ENCODE results near the gene SERF2. TPM values are rescaled to one million over a fixed set of nuclear protein-coding genes. Genes with fewer than 3 reads are reported as not detected.
A peak's percentile ranks its signal among the peaks of the same experiment; 100 is the strongest.
"Not testable (repeated sequence)": the region's sequence is repeated elsewhere in the genome, so short reads cannot be mapped to it uniquely, and the experiment has no call there.

Gene SERF2
- total RNA-seq, result 656 TPM

DNA sequence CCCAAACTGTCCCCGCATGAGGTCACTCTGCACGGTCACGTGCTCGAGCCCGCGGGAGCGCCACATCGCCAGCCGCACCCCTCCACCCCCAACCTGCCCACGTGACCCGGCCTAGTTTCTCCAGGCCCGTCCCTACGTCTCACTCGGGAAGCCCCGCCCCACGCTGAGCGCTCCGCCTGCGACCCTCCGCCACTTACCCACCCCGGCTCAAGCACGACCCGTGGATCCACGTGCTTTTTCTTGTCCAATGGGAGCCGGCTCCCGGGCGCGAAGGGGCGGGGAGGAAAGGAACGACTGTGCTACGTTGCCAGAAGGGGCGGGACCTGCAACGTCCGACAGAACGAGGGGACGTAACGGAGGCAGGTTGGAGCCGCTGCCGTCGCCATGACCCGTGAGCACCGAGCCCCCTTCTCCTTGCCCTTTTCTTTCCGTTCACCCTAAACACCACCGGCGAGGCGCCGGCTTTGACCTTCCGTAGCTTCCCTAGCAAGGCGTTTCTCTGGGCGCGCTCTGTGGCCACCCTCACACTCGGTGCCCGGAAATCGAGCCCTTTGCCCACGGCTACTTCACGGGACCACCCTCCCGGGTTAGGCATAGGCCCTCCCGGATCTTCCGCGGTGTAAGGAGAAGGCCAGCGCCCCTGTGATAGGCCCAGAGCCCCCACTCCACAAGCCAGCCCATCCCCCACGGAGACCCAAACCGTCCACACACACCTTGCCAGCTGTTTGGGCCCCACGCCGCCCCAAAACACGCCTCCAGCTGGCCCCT is at the start of gene SERF2:
Gene SERF2, plus strand, starts transcription at position 328 of the 768 bp plus-strand sequence. Its CDS starts 57 bp downstream, at position 385.
- DNase-seq (ENCODE audit: low spot score) (peak; percentile 100), ATAC-seq (peak; percentile 98)
- intact Hi-C loops (cut with DNase I), result no loop called here

DNA sequence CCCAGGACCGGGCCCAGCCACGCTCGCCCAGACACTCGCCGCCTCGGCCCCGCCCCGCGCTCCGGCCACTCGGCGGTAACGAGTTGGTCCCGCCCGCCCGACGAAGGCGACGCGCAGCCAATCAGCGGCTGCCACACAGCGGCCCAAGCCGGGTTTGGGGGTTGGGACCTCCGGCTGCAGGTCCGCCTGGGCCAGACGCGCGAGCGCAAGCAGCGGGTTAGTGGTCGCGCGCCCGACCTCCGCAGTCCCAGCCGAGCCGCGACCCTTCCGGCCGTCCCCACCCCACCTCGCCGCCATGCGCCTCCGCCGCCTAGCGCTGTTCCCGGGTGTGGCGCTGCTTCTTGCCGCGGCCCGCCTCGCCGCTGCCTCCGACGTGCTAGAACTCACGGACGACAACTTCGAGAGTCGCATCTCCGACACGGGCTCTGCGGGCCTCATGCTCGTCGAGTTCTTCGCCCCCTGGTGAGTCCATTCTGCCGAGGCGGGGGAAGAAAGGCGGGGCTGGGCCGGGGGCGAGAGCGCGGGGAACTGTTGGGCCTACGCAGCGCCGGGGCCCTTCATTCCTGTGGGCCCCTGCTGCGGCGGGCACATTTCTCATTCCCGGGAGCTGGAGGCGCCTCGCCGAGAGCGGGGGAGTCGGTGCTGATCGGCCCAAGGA is 45.7 kb upstream of the SERF2 start, which contains the start of gene PDIA3:
Gene PDIA3, plus strand, starts transcription at position 194 of the 658 bp plus-strand sequence. Its CDS starts 102 bp downstream, at position 296.
- ATAC-seq (peak; percentile 98), DNase-seq (ENCODE audit: low spot score) (peak; percentile 96)
- intact Hi-C loops (cut with DNase I), result not testable (repeated sequence)

DNA sequence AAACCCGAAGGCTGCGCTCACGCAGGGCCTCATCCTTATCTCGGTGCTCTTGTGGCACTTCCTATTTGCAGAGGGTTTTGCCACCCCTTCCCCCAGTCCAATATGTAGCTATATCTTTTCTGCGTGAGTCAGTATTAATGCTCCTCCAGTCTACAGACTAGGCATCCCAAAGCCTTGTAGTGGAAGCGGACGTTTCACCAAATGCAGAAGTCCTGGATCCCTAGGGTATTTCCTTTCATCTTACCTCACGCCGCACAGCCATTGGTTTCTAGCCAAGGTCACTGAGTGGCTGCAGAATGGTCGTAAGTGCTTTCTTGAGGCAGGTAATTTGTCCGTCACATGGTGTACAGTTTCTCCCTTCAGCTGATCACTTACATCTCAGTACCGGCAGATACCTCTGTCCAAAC is 45.2 kb upstream of the SERF2 start:
- intact Hi-C loops (cut with DNase I); DNase-seq (ENCODE audit: low spot score): not testable (repeated sequence)
- ATAC-seq, result peak; percentile 27

DNA sequence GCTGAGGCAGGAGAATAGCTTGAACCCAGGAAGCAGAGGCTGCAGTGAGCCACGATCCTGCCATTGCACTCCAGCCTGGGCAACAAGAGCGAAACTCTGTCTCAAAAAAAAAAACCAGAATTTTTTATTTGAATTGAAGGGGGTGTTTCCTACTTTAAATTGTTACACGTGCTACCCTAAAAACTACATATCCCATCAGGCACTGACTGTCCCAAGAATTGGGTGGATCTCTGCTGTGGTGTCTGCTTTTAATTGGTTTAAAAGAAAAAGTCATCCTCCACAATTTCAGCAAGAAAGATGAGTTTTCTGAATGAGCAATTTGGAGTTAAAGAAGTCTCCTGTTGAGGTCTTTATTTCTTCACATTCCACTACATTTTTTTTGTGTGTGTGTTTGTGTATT is 43.7 kb upstream of the SERF2 start:
- intact Hi-C loops (cut with DNase I), result no loop called here
- no peak for DNase-seq (ENCODE audit: low spot score)
- ATAC-seq, result no peak

DNA sequence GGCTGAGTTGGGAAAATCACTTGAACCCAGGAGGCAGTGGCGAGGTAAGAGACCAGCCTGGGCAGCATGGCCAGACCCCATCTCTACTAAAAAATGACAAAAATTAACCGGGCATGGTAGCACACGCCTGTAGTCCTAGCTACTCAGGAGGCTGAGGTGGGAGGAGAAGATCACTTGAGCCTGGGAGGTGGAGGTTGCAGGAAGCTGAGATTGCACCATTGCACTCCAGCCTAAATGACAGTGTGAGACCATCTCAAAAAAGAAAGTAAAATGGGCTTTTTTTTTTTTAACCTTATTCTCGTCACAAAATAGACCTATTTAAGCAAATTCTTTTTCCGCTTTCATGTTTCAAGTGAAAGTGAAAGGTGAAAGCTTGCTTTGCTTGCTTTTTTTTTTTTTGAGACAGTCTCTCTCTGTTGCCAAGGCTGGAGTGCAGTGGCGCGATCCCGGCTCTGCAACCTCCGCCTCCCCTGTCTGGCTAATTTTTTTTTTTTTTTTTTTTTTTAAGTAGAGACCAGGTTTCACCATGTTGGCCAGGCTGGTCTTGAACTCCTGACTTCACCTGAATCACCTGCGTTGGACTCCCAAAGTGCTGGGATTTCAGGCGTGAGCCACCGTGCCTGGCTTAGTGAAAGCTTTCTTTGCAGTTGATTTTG is 42.3 kb upstream of the SERF2 start:
- intact Hi-C loops (cut with DNase I), result no loop called here
- no peak for ATAC-seq

DNA sequence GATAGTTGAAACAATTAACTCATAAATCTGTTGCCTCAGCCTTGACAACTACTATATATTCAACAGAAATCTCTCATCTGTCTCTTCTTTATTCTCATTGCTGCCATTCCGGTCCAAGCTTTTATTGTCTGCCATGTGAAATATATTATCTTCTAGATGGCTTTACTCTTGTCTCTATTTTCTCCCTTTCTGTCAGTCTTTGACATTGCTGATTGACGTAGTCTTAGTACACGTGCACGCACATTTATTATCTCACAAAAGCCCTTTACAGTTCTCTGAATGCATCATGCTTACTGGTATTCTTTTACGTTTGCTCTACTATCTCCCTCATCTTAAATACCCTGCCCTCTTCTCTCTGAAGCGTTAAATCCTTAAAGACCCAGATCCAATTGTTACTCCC is 40.2 kb upstream of the SERF2 start:
- intact Hi-C loops (cut with DNase I), result no loop called here
- ATAC-seq (no peak), DNase-seq (ENCODE audit: low spot score) (no peak)

More for the DNA sequence above, 42.3 kb upstream of the SERF2 start:
- DNase-seq (ENCODE audit: low spot score), result no peak

DNA sequence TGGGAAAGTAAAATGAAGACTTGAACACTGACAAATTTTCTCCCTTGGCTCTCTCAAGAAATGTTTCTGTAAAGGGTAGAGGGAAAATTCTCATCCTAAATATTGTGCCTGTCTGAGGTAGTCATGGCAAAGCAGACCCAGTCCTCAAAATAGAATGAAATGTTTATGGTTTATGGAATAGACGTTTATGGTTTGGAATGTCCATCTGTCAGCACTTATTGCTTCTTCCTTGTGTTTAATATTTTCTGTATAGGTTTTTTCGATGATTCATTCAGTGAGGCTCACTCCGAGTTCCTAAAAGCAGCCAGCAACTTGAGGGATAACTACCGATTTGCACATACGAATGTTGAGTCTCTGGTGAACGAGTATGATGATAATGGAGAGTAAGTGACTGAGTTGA is 29.3 kb upstream of the SERF2 start:
- no peak for DNase-seq (ENCODE audit: low spot score)
- no peak for ATAC-seq
- intact Hi-C loops (cut with DNase I), result no loop called here

DNA sequence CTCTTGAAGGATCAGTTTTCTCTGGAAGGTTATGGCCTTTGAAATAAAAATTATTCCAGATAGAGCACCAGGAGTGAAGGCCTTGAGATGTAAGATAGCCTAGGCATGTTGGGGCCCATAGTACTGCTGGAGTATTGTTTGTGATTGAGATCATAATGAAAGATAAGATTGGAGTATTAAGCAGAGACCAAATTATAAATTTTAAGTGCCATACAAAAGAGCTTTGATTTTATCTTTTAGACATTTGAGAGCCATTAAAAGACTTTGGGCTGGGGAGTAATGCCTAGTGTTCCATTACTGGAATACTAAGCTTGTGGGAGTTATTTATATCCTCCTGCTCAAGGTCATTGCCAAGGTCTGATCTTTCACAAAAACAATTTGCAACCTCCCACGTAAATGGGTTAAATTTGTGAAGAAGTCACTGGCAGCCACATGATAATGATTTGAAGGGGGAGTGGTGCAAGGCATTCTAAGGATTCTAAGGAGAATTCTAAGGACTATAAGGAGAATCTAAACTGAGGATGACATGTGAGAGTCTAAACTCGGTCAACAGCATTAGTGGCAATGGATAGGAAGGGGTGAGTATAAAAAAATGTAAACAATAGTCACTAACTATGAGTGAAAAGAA is 28.2 kb upstream of the SERF2 start:
- intact Hi-C loops (cut with DNase I), result no loop called here
- ATAC-seq, result no peak
- DNase-seq (ENCODE audit: low spot score), result no peak

DNA sequence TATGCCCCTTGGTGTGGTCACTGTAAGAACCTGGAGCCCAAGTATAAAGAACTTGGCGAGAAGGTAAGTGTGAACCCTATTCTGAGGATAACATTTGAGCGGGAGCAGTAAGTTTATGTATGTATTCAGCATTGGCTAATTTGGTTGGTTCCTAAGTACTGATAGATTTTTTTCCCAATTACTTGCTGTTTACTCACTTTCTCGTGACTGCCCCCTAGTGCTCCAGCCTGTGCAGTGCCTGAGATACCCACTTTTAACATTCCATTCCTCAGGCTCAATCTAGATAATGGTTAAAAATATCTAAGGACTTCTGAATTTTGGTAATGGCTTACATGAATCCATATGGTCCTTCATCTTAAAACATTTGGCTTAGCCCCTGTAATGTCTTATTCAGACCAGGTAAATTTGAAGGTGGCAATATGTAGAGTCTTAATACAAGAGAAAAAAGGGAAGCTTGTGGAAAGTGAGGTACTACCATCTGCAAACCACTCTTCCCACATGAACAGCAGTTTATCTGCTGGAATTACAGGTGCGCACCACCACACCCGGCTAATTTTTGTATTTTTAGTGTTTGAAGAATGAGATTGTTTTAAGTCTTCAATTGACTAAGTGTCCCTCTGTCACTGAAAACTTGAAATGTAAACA is 22.4 kb upstream of the SERF2 start:
- peak; percentile 62 for ATAC-seq
- no peak for DNase-seq (ENCODE audit: low spot score)
- intact Hi-C loops (cut with DNase I), result no loop called here

DNA sequence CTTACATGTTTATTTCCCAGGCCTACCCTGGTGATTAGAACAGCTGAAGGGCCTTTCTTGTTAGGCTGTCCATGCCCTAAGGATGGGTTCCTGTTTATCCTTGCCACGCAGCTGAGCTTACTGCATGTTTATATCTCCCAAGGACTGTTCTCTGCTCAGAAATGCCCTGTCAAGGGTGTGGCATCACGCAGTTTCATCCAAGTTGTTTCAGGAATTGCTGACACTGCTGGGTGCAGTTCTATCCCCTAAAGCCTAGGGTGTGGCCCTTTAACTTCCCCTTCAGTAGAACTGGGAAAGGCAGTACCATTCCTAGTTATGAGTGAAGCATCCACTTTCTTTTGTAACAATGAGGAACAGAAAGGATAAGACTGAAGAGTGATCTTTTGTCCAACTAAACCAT is 20.3 kb upstream of the SERF2 start:
- intact Hi-C loops (cut with DNase I), result no loop called here
- DNase-seq (ENCODE audit: low spot score) (no peak), ATAC-seq (peak; percentile 30)

DNA sequence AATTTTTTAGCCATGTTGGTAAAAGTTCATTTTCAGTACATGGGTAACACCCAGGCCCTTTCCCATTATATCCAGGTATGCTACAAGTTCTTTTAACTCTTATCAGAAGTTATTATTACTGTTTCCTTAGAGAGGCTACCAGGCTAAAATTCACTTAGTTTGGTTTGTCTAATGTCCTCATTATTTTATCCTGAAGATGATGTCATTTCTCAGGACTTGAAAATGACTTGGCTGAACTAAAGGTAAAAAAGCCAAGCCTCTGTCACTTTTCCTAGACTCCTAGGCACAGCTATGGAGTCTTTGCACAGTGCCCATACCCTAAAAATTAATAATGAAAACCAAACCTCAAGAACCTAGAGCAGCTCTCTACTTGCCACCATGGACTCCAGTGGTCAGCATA is 19.5 kb upstream of the SERF2 start:
- no peak for DNase-seq (ENCODE audit: low spot score)
- intact Hi-C loops (cut with DNase I), result no loop called here
- no peak for ATAC-seq

DNA sequence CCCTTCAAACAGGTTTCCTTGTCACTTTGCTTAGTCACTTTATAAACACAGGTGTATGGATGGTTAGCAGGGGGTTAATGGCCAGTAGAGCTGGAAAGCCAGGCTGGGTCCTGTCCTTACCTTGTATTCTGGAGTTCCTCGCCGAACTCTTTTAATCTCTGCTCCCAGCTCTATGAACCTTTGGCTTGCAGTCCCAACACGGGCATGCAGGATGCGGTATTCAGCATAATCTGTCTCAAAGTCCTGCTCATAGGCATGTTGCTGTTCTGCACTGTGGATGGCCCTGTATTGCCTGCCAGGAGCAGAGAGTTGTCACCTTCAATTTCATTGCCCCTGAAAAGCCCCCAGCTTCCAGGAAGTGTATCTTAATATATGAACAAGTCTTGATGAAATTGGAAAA is 18.1 kb upstream of the SERF2 start:
- ATAC-seq (no peak), DNase-seq (ENCODE audit: low spot score) (no peak)
- intact Hi-C loops (cut with DNase I), result no loop called here

DNA sequence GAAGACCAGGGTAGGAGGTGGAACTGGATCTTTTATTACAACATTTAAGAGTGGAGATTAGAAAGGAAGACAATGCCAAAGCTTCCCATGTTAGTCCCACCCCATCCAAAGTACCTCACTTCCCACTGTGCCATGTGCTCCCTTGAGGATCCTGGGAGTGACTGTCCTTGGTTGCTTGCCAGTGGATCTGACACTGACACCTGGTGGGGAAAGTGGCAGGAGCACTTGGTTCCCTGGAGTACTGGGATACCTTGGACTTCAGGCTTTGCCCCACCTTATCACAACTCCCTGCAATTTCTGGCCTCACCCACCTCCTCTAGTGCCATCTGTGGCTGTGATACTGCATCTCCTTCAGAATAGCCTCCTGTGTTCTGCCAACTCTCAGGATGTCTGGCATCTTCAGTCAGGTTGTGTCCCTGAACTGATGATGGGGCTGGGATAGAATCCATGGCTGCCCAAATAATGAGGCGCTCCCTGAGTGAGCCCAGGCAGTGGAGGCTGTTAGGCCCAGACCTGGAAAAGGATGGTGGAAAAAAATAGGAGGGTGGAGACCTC is 16.6 kb upstream of the SERF2 start:
- ATAC-seq (peak; percentile 1), DNase-seq (ENCODE audit: low spot score) (no peak)
- intact Hi-C loops (cut with DNase I), result no loop called here

DNA sequence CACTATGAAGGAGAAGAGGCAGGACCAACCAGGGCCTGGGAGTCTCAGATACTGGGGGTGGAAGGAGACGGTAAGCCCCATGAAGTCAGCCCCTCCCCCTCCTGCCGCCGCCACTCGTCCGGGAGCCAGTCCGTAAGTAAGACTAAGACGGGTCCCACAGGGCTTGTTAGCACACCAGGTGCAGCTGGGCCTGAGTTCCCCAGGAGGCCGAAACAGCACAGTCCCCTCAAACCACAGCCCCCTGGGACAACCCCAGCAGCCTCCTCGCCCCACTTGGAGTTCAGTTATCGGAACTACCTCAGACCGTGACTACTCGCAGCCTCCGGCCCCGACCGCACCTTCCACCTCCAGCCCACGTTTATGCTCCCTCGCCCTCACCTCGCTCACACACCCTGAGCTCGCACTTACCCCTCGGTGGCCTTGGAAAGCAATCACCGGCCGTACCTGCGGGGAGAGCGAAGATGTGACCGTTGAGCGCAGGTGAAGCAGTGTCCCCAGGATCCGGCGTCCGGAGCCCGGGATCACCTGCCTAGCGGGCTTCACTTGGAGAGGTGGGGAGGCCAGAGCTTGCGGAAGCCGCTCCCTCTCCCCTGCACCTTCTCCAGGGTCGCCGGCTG is 15.9 kb upstream of the SERF2 start:
- ATAC-seq (peak; percentile 25), DNase-seq (ENCODE audit: low spot score) (no peak)
- intact Hi-C loops (cut with DNase I), result no loop called here

DNA sequence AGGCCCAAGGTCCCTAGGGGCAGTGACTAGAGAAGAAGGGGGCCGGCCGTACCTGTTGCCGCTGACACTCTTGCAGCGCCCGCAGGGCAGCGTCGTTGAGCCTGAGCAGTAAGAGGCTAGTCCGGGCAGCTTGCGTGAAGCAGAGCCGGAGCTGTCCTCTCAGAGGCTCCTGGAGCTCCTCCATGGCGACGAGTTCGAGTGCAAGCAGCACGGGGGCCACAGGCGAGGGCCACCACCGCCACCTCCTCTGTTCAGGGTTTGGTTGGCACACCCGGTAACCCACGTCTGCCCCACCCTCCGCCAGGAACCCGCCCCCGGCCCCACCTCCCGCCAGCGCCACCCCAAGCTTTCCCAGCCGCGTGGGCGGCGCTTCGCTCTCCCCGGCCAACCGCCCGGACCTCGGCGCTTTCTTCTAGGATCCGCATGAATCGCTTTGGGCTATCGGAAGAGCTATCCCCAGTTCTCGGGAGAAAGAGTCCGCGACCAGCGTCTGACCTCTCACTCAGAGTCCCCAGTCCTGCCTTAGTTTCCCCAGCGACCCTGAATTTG is 15.3 kb upstream of the SERF2 start, which contains the start of gene ELL3:
Gene ELL3, minus strand, starts transcription at position 249 of the 549 bp plus-strand sequence. Its CDS starts 65 bp downstream, at position 184.
- intact Hi-C loops (cut with DNase I), result no loop called here
- DNase-seq (ENCODE audit: low spot score) (peak; percentile 87), ATAC-seq (peak; percentile 90)

DNA sequence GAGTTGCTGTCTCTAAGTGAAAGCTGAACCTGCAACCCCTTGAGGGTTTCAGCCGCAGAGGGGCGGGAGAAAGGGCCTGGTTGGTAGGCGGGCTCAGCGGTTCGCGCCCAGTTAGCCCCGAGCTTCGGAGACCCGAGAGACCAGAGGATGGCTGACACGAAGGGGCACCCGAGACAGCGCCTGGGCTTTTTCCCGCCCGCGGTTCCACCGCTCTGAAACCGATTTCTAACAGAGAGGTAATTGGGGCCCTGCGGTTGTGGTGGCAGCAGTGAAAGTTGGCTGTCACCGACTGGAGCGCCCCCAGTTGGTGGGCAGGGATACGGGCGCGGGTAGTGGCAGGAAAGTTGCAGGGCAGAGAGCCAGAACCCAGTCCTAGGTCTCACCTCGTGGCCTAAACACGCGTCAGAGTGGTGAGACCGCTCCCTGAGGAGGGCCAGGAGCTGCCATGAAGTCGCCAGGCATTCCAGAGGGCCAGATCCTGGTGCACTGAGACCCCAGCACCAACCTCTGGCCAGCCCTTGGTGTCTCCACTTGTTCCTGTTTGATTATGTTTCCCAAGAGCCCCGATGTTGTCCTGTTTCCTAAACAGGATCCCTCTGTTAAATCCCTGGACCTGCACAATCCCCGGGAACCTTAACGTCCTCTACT is 14.7 kb upstream of the SERF2 start:
- DNase-seq (ENCODE audit: low spot score), result peak; percentile 88
- intact Hi-C loops (cut with DNase I), result no loop called here

DNA sequence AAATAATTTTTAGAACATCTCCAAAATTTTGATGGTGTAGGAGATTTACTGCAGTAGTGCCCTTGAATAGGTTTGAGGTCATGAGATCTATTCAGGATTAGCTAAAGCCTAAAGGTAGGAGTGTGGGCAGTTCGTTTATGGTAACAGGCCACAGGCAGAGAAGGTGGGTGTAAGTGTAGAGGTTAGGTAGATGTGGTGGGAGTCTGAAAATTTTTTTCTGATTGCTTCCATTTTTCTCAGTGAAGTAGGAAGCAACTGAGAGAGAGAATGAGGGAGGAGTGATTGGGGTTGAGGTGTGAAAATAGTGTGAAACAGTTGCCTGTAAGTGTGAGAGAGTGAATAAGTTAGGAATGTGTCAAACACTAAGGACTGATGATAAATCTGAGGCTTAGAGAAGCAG is 13.1 kb upstream of the SERF2 start:
- intact Hi-C loops (cut with DNase I), result no loop called here
- no peak for DNase-seq (ENCODE audit: low spot score)
- ATAC-seq, result no peak

More for the DNA sequence above, 14.7 kb upstream of the SERF2 start:
- peak; percentile 87 for ATAC-seq

Data from sciatic nerve (tissue), 2 donors.